Spleen (tissue), 11 donors: ENCODE measurements around the gene TSC22D4. TPM values are rescaled to one million over a fixed set of nuclear protein-coding genes. Genes with fewer than 3 reads are reported as not detected.
"Not testable (repeated sequence)": the region's sequence is repeated elsewhere in the genome, so short reads cannot be mapped to it uniquely, and the experiment has no call there.

Experiments used
- DNase-seq: peaks from one replicate; pipeline ENCODE4 v3.0.0-alpha.2; 2020
- H3K27ac ChIP-seq, 8 donors: fragments of 200-600 bp; sonication (generic) in 7 of 8; 1 replicate in 4 of 8; 2 replicates in 4 of 8; pipeline versions ENCODE4 v1.5.0 to v1.8.0; 2016 to 2021; ENCODE audit warnings: inconsistent platforms in 4 of 8, mild to moderate bottlenecking in 4 of 8, moderate library complexity in 1 of 8
- H3K27me3 ChIP-seq, 7 donors: fragments of 200-600 bp; sonication (generic) in 6 of 7; replicated peaks in 1 of 7; 1 replicate in 4 of 7; 2 replicates in 3 of 7; pipeline versions ENCODE4 v1.5.0 to v1.8.0; 2016 to 2021; ENCODE audit warnings: inconsistent platforms in 3 of 7, mild to moderate bottlenecking in 1 of 7
- H3K36me3 ChIP-seq, 6 donors: fragments of 200-600 bp; sonication (generic) in 5 of 6; 1 replicate in 4 of 6; 2 replicates in 2 of 6; pipeline versions ENCODE4 v1.5.0 to v1.8.0; 2016 to 2021; ENCODE audit warnings: inconsistent platforms in 2 of 6
- H3K4me1 ChIP-seq, 6 donors: fragments of 200-600 bp; sonication (generic) in 5 of 6; 1 replicate in 3 of 6; 2 replicates in 3 of 6; pipeline versions ENCODE4 v1.5.0 to v1.8.0; 2016 to 2021; ENCODE audit warnings: inconsistent platforms in 3 of 6
- H3K4me3 ChIP-seq, 8 donors: fragments of 200-600 bp; sonication (generic) in 7 of 8; 1 replicate in 4 of 8; 2 replicates in 4 of 8; pipeline versions ENCODE4 v1.5.0 to v1.8.0; 2016 to 2021; ENCODE audit warnings: inconsistent platforms in 4 of 8, mild to moderate bottlenecking in 4 of 8, moderate library complexity in 2 of 8
- H3K9me3 ChIP-seq, 8 donors: fragments of 200-600 bp; sonication (generic) in 7 of 8; 1 replicate in 4 of 8; 2 replicates in 4 of 8; pipeline versions ENCODE4 v1.5.0 to v1.8.0; 2016 to 2021; ENCODE audit warnings: inconsistent platforms in 4 of 8
- CTCF ChIP-seq, 11 experiments: fragments of 200-600 bp in 7 of 11; fragments of 450-650 bp in 4 of 11; sonication (generic) in 4 of 11; IDR thresholded peaks in 8 of 11; conservative IDR thresholded peaks in 3 of 11; 1 replicate in 7 of 11; 2 replicates in 4 of 11; pipeline versions ENCODE4 v1.4.0 to v1.8.0; 2016 to 2021; ENCODE audit warnings: antibody characterized with exemption in 11 of 11, inconsistent platforms in 4 of 11, mild to moderate bottlenecking in 1 of 11
- POLR2A ChIP-seq, 3 donors: fragments of 450-650 bp; IDR thresholded peaks; one replicate each; pipeline ENCODE4 v1.5.1; 2017; ENCODE audit warnings: antibody characterized with exemption in 3 of 3, mild to moderate bottlenecking in 1 of 3
- POLR2AphosphoS5 ChIP-seq, 3 donors: sonication (generic); formaldehyde crosslinking; IDR thresholded peaks; one replicate each; pipeline ENCODE4 v1.5.1; 2017; ENCODE audit warnings: antibody characterized with exemption in 3 of 3
- WGBS, 5 donors: extraction: QIAGEN DNeasy Blood & Tissue Kit in 3 of 5; methylation state at CpG; one replicate each; pipeline versions ENCODE4 v1.1.5 to v1.1.7; 2013 to 2018; 5-methylcytosine and 5-hydroxymethylcytosine counted together
- intact Hi-C: fragments of 100-400 bp; cut with DNase I; formaldehyde crosslinking; loops from one replicate; pipeline ENCODE4 v1.15.0; 2023; ENCODE audit warnings: low total_unique reads
- polyA plus RNA-seq, 3 donors: library from polyadenylated mRNA; stranded (reverse); fragments of 200-250 nt; gene quantifications; one replicate each; pipeline ENCODE4 v1.2.1, GENCODE V29; 2013
- total RNA-seq, 7 donors: library from RNA; depleted of rRNA in 3 of 7; stranded (reverse); fragments of >200 nt in 3 of 7; fragmentation: NEBNext Ultra II Directional in 4 of 7; extraction: Animal tissue kit (Norgen Biotek cat#: 25700) in 4 of 7; gene quantifications; one replicate each; pipeline versions ENCODE4 v1.1.0 to v1.2.1, GENCODE V29; 2016 to 2021
- donor health status: healthy with polysubstance abuse.
- donor health status: DM: no; HTN: no; CAD: no; lungs with moderate emphysema.
- donor health status: DM: no; HTN: no; CAD: no.
- donor health status: Bipolar disorder and iron deficiency.
- donor health status: healthy.
- donor health status: DM: no; HTN: no; CAD: no.
- donor health status: DM: yes; HTN: yes; CAD: no.

Gene TSC22D4
- total and polyA plus RNA-seq, 10 donors = 57.2 to 119 (median 94.8) TPM

GRCh38 chr7:100455206-100455605 lies 23.8 kb downstream of the TSC22D4 start:
- DNase-seq = no peak
- 86 to 94% (median 89%) methylated on average over 3 of the region's 3 CpGs for WGBS, 5 donors
- peaks cover 0 to 33% (median 5%) of the 10 kb centered on the region in 6 donors for H3K36me3 ChIP-seq
- peak overlapping the region in 4 of 8 donors; percentile 29 to 51 (median 45) for H3K27ac ChIP-seq
- H3K4me1 ChIP-seq = peaks cover 5 to 29% (median 13%) of the 10 kb centered on the region in 6 donors
- H3K4me3 ChIP-seq = no peak overlapping the region
- H3K27me3 ChIP-seq = no peaks in the 10 kb centered on the region
- intact Hi-C loops = no loop called here
- no peaks in the 10 kb centered on the region for H3K9me3 ChIP-seq
- no peak for TF ChIP-seq POLR2A (IDR thresholded peaks at IDR 0.05)
- no peak for TF ChIP-seq POLR2AphosphoS5 (IDR thresholded peaks at IDR 0.05)
- TF ChIP-seq CTCF (IDR thresholded peaks at IDR 0.05 in 8 of 11, conservative IDR thresholded peaks at IDR 0.05 in 3 of 11) = no peak

- H3K4me3 ChIP-seq, DNase-seq, H3K9me3 ChIP-seq, intact Hi-C loops, H3K27me3 ChIP-seq: not testable (repeated sequence)
- peaks cover 0 to 21% (median 0%) of the 10 kb centered on the region in 6 donors for H3K36me3 ChIP-seq
- peak overlapping the region in 4 of 8 donors; percentile 26 to 51 (median 40) for H3K27ac ChIP-seq
- peaks cover 5 to 37% (median 18%) of the 10 kb centered on the region in 6 donors for H3K4me1 ChIP-seq
- WGBS, 5 donors = 90 to 99% (median 94%) methylated on average over 6 to 8 of the region's 8 CpGs
These were observed 25.2 kb downstream of the TSC22D4 start for GRCh38 chr7:100453854-100454253.

DNA sequence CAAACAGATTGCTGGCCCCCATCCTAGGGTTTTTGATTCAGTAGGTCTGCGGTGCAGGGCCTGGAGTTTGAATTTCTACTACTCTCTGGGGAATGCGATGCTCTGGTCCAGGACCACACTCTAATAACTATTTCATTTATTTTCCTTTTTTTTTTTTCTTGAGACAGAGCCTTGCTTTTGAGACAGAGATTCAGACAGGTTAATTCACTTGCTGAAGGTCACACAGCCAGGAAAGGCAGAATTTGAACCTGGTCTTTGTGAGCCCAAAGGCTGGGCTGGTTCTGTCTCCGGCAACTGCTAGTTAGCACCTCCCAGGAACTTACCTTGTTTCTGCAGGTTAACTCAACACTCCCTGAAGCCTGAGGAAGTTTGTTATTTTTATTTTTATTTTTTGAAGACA lies 26.5 kb downstream of the TSC22D4 start:
- DNase-seq = no peak
- intact Hi-C loops = no loop called here
- Histone ChIP-seq H3K27me3 (no peaks in the 10 kb centered on the region), H3K4me3 (no peak overlapping the region), H3K9me3 (no peaks in the 10 kb centered on the region), H3K4me1 (peaks cover 5 to 37% (median 18%) of the 10 kb centered on the region in 6 donors), H3K36me3 (peaks cover 0 to 15% (median 0%) of the 10 kb centered on the region in 6 donors), H3K27ac (no peak overlapping the region)
- TF ChIP-seq CTCF (IDR thresholded peaks at IDR 0.05 in 8 of 11, conservative IDR thresholded peaks at IDR 0.05 in 3 of 11) = no peak
- no peak for TF ChIP-seq POLR2AphosphoS5 (IDR thresholded peaks at IDR 0.05)
- no peak for TF ChIP-seq POLR2A (IDR thresholded peaks at IDR 0.05)
- 94 to 100% (median 95%) methylated on average over 3 of the region's 3 CpGs for WGBS, 5 donors

- Histone ChIP-seq H3K27me3 (no peaks in the 10 kb centered on the region), H3K9me3 (no peaks in the 10 kb centered on the region), H3K36me3 (no peaks in the 10 kb centered on the region), H3K4me3 (no peak overlapping the region), H3K4me1 (peaks cover 12 to 47% (median 33%) of the 10 kb centered on the region in 6 donors), H3K27ac (no peak overlapping the region)
- DNase-seq = no peak
- 76 to 93% (median 84%) methylated on average over 12 to 13 of the region's 13 CpGs for whole genome bisulfite sequencing, 5 donors
- intact Hi-C loops = no loop called here
- TF ChIP-seq CTCF (IDR thresholded peaks at IDR 0.05 in 8 of 11, conservative IDR thresholded peaks at IDR 0.05 in 3 of 11) (no peak), POLR2A (IDR thresholded peaks at IDR 0.05) (no peak), POLR2AphosphoS5 (IDR thresholded peaks at IDR 0.05) (no peak)
These were observed 29.7 kb downstream of the TSC22D4 start for GRCh38 chr7:100449190-100449795.

GRCh38 chr7:100447363-100447762 lies 31.7 kb downstream of the TSC22D4 start:
- WGBS, 5 donors = 93 to 99% (median 98%) methylated on average over 8 of the region's 8 CpGs
- H3K36me3 ChIP-seq, H3K27ac ChIP-seq, H3K27me3 ChIP-seq, intact Hi-C loops, H3K9me3 ChIP-seq, H3K4me3 ChIP-seq: not testable (repeated sequence)
- peaks cover 12 to 54% (median 37%) of the 10 kb centered on the region in 6 donors for H3K4me1 ChIP-seq
- DNase-seq = peak; percentile 16
